DOHH2 (cell line): Measurements from ENCODE around the gene CCDC88B.
A peak's percentile ranks its signal among the peaks of the same experiment; 100 is the strongest.

Experiments
- H3F3A ChIP-seq: fragments of 200-600 bp; sonication (generic), shearing (Covaris generic); 2 replicates; pipeline ENCODE4 v1.6.0; 2016; ENCODE audit warnings: antibody characterized with exemption, mild to moderate bottlenecking; ENCODE audit not compliant: control insufficient read depth, insufficient read depth
- H3K27ac ChIP-seq: fragments of 200-600 bp; sonication (generic); 2 replicates; pipeline ENCODE4 v1.5.1; 2014; ENCODE audit warnings: low read depth, mild to moderate bottlenecking, low read length, moderate library complexity
- H3K27me3 ChIP-seq: fragments of 200-600 bp; sonication (generic); 2 replicates; pipeline ENCODE4 v1.6.1; 2014; ENCODE audit warnings: mild to moderate bottlenecking, low read length, mixed read lengths; ENCODE audit not compliant: control insufficient read depth
- H3K36me3 ChIP-seq: fragments of 200-600 bp; sonication (generic); 2 replicates; pipeline ENCODE4 v1.6.1; 2014; ENCODE audit warnings: mild to moderate bottlenecking, low read length, moderate library complexity, mixed read lengths; ENCODE audit not compliant: control insufficient read depth
- H3K4me1 ChIP-seq: fragments of 200-600 bp; sonication (generic); 2 replicates; pipeline ENCODE4 v1.6.1; 2014; ENCODE audit warnings: mild to moderate bottlenecking, low read length, mixed read lengths; ENCODE audit not compliant: control insufficient read depth
- H3K4me2 ChIP-seq: fragments of 200-600 bp; sonication (generic); 2 replicates; pipeline ENCODE4 v1.6.0; 2014; ENCODE audit warnings: mild to moderate bottlenecking, low read length, moderate library complexity
- H3K4me3 ChIP-seq: fragments of 200-600 bp; sonication (generic); 2 replicates; pipeline ENCODE4 v1.5.1; 2014; ENCODE audit warnings: mild to moderate bottlenecking, low read length, mixed read lengths
- H3K79me2 ChIP-seq: fragments of 200-600 bp; sonication (generic); 2 replicates; pipeline ENCODE4 v1.6.1; 2014; ENCODE audit warnings: mild to moderate bottlenecking, low read length, mixed read lengths; ENCODE audit not compliant: control insufficient read depth
- H3K9me2 ChIP-seq: fragments of 200-600 bp; sonication (generic); replicated peaks from 2 replicates; pipeline ENCODE4 v1.6.1; 2014; ENCODE audit warnings: mild to moderate bottlenecking, low read length, mixed read lengths; ENCODE audit not compliant: control insufficient read depth
- H3K9me3 ChIP-seq: fragments of 200-600 bp; sonication (generic); 2 replicates; pipeline ENCODE4 v1.6.1; 2014; ENCODE audit warnings: antibody characterized with exemption, low read length, mixed read lengths; ENCODE audit not compliant: control insufficient read depth, insufficient read depth
- H4K20me1 ChIP-seq: fragments of 200-600 bp; sonication (generic); 2 replicates; pipeline ENCODE4 v1.6.0; 2014; ENCODE audit warnings: low read depth, mild to moderate bottlenecking, antibody characterized with exemption, low read length, moderate library complexity; ENCODE audit not compliant: control insufficient read depth, insufficient read depth
- EZH2phosphoT487 ChIP-seq: fragments of 200-600 bp; sonication (generic); IDR thresholded peaks from 2 replicates; pipeline ENCODE4 v1.6.1; 2017; ENCODE audit warnings: borderline replicate concordance, mild to moderate bottlenecking, antibody characterized with exemption, low read length, moderate library complexity, mixed read lengths
- TF ChIP-seq, protein P1 (sequence below): fragments of 200-600 bp; sonication (generic); IDR thresholded peaks from one replicate; pipeline ENCODE4 v1.5.1; 2014; ENCODE audit warnings: antibody characterized with exemption, mild to moderate bottlenecking, low read depth, low read length; ENCODE audit not compliant: poor library complexity, severe bottlenecking

The CCDC88B gene

DNA sequence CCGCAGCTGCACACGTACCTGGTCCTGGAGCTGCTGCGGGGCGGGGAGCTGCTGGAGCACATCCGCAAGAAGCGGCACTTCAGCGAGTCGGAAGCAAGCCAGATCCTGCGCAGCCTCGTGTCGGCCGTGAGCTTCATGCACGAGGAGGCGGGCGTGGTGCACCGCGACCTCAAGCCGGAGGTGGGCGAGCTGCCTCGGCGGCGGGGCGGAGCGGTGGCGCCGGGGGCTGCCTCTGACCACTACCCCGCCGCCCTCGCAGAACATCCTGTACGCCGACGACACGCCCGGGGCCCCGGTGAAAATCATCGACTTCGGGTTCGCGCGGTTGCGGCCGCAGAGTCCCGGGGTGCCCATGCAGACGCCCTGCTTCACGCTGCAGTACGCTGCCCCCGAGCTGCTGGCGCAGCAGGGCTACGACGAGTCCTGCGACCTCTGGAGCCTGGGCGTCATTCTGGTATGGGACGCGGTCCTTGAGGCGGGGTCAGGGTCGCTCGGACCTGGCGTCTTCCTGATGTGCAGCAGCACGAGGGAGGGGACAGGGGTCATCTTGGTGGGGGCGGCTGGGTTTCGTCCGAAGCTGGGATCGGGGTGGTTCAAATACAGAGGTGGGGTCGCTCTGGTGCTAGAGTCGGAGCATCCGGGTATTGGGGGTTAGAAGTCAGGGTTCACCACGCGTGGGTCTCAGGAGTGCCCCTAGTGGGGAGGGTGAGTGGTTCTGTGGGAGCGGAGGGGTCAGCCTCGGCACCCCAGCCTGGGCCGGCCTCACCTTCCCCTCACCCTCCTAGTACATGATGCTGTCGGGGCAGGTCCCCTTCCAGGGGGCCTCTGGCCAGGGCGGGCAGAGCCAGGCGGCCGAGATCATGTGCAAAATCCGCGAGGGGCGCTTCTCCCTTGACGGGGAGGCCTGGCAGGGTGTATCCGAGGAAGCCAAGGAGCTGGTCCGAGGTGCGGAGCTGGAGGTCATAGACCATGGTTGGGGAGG lies 29.7 kb downstream of the CCDC88B start:
- Histone ChIP-seq H3K79me2 (no peaks in the 10 kb centered on the region), H3K27me3 (no peaks in the 10 kb centered on the region), H3K9me2 (no peaks in the 10 kb centered on the region), H3K4me3 (no peak overlapping the region), H3K9me3 (no peaks in the 10 kb centered on the region), H3K36me3 (peaks cover 11% of the 10 kb centered on the region), H3K4me1 (peaks cover 21% of the 10 kb centered on the region), H4K20me1 (no peaks in the 10 kb centered on the region), H3F3A (peaks cover 3% of the 10 kb centered on the region; the same call in 1 of the 2 replicates), H3K4me2 (no peak overlapping the region), H3K27ac (no peak overlapping the region)
- TF ChIP-seq, protein P1, sequence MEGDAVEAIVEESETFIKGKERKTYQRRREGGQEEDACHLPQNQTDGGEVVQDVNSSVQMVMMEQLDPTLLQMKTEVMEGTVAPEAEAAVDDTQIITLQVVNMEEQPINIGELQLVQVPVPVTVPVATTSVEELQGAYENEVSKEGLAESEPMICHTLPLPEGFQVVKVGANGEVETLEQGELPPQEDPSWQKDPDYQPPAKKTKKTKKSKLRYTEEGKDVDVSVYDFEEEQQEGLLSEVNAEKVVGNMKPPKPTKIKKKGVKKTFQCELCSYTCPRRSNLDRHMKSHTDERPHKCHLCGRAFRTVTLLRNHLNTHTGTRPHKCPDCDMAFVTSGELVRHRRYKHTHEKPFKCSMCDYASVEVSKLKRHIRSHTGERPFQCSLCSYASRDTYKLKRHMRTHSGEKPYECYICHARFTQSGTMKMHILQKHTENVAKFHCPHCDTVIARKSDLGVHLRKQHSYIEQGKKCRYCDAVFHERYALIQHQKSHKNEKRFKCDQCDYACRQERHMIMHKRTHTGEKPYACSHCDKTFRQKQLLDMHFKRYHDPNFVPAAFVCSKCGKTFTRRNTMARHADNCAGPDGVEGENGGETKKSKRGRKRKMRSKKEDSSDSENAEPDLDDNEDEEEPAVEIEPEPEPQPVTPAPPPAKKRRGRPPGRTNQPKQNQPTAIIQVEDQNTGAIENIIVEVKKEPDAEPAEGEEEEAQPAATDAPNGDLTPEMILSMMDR = peak; percentile 43
- TF ChIP-seq EZH2phosphoT487 = no peak

GRCh38 chr11:64371201-64371600 lies 31.2 kb downstream of the CCDC88B start:
- Histone ChIP-seq H3F3A (peaks cover 3% of the 10 kb centered on the region; the same call in 1 of the 2 replicates), H3K36me3 (peaks cover 7% of the 10 kb centered on the region; the same call in 1 of the 2 replicates), H3K4me3 (no peak overlapping the region), H3K4me2 (no peak overlapping the region), H3K79me2 (no peaks in the 10 kb centered on the region), H3K9me2 (no peaks in the 10 kb centered on the region), H4K20me1 (no peaks in the 10 kb centered on the region), H3K27ac (no peak overlapping the region), H3K27me3 (no peaks in the 10 kb centered on the region), H3K9me3 (no peaks in the 10 kb centered on the region), H3K4me1 (peaks cover 14% of the 10 kb centered on the region)
- TF ChIP-seq, protein P1 = no peak
- TF ChIP-seq EZH2phosphoT487 = no peak

DNA sequence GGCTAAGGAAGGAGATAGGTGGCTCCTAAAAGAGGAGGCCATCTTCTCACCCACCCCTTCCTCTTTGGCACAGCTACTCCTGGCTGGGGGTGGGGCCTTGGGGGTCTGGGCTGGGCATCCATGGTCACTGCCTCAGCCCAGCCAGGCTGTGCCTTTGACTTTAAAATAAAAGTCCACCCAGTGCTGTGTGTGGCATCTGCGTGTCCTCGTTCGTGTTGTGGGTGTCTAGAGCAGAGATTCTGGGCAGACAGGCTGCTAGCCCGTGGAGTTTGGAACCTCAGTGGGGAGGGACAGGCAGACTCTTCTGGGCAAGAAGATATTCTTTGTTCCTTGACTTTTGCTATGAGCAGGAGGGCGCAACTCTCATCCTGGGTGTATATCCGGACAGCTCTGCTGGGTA lies 32.0 kb downstream of the CCDC88B start:
- peaks cover 3% of the 10 kb centered on the region; the same call in 1 of the 2 replicates for H3F3A ChIP-seq
- H4K20me1 ChIP-seq = no peaks in the 10 kb centered on the region
- no peaks in the 10 kb centered on the region for H3K9me2 ChIP-seq
- no peaks in the 10 kb centered on the region for H3K79me2 ChIP-seq
- no peak for TF ChIP-seq EZH2phosphoT487
- TF ChIP-seq, protein P1 = no peak
- peaks cover 4% of the 10 kb centered on the region; the same call in 1 of the 2 replicates for H3K36me3 ChIP-seq
- H3K4me1 ChIP-seq = peaks cover 14% of the 10 kb centered on the region
- no peak overlapping the region for H3K27ac ChIP-seq
- no peaks in the 10 kb centered on the region for H3K9me3 ChIP-seq
- no peak overlapping the region for H3K4me2 ChIP-seq
- H3K4me3 ChIP-seq = no peak overlapping the region
- H3K27me3 ChIP-seq = no peaks in the 10 kb centered on the region
